ENCODE data around the gene STAB1.

GRCh38 chr3:52527039-52527731 lies 32.0 kb downstream of the STAB1 start:
- TF ChIP-seq CTCF (conservative IDR thresholded peaks at IDR 0.05; ENCODE audit: low read depth in 2 of 2), result no peak
- no peak for TF ChIP-seq EZH2 (IDR thresholded peaks at IDR 0.05; ENCODE audit: low read depth, unreplicated experiment)
